GM12892 (cell line): ENCODE data around the gene SPOCK1.

Experiments used
- POLR2A ChIP-seq: IDR thresholded peaks from 2 replicates; pipeline ENCODE4 v1.6.1; 2011; ENCODE audit warnings: low read depth, low read length, control low read depth
- POLR2AphosphoS5 ChIP-seq: IDR thresholded peaks from 2 replicates; pipeline ENCODE4 v1.6.1; 2011; ENCODE audit warnings: low read depth, low read length, control low read depth
- TAF1 ChIP-seq: IDR thresholded peaks from 2 replicates; pipeline ENCODE4 v1.6.1; 2011; ENCODE audit warnings: low read depth, mild to moderate bottlenecking, control low read depth, low read length, borderline replicate concordance

- TF ChIP-seq POLR2A (no peak), TAF1 (no peak), POLR2AphosphoS5 (no peak)
Observed at GRCh38 chr5:137470921-137471220, 28.3 kb downstream of the SPOCK1 start.
